Measurements from ENCODE around the gene FASN.

- TF ChIP-seq ZNF24 (IDR thresholded peaks at IDR 0.05) (no peak), KDM6A (CRISPR knock-in tag; IDR thresholded peaks at IDR 0.05; ENCODE audit: low read depth) (no peak), MXI1 (IDR thresholded peaks at IDR 0.05; ENCODE audit: borderline replicate concordance, low read depth, low read length) (no peak), HDAC6 (IDR thresholded peaks at IDR 0.05; ENCODE audit: low read depth, low read length) (no peak), CTCF (CRISPR knock-in tag; IDR thresholded peaks at IDR 0.05) (peak; percentile 90), NAIF1 (CRISPR knock-in tag; IDR thresholded peaks at IDR 0.05; ENCODE audit: borderline replicate concordance) (no peak)
- TF ChIP-seq, protein P1, sequence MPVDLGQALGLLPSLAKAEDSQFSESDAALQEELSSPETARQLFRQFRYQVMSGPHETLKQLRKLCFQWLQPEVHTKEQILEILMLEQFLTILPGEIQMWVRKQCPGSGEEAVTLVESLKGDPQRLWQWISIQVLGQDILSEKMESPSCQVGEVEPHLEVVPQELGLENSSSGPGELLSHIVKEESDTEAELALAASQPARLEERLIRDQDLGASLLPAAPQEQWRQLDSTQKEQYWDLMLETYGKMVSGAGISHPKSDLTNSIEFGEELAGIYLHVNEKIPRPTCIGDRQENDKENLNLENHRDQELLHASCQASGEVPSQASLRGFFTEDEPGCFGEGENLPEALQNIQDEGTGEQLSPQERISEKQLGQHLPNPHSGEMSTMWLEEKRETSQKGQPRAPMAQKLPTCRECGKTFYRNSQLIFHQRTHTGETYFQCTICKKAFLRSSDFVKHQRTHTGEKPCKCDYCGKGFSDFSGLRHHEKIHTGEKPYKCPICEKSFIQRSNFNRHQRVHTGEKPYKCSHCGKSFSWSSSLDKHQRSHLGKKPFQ (CRISPR knock-in tag; IDR thresholded peaks at IDR 0.05; ENCODE audit: insufficient replicate concordance): no peak
Observed at GRCh38 chr17:82030470-82031302, 67.3 kb downstream of the FASN start.

All from HepG2 (cell line).